Endothelial cell of umbilical vein (primary cell): Measurements from ENCODE around the gene IFIT1B.

Source experiments
- EZH2 ChIP-seq: IDR thresholded peaks from 2 replicates; pipeline ENCODE4 v1.6.1; 2012; ENCODE audit warnings: borderline replicate concordance, low read depth, mild to moderate bottlenecking, moderate library complexity, low read length, inconsistent platforms; ENCODE audit not compliant: severe bottlenecking
- FOS ChIP-seq: IDR thresholded peaks from 2 replicates; pipeline ENCODE4 v1.6.1; 2011; ENCODE audit warnings: mild to moderate bottlenecking, low read length, moderate library complexity, borderline replicate concordance; ENCODE audit not compliant: insufficient read depth
- GATA2 ChIP-seq: IDR thresholded peaks from 2 replicates; pipeline ENCODE4 v1.7.0; 2011; ENCODE audit warnings: low read depth, mild to moderate bottlenecking, moderate library complexity, mixed read lengths, low read length; ENCODE audit not compliant: insufficient read length, insufficient read depth
- JUN ChIP-seq: IDR thresholded peaks from 2 replicates; pipeline ENCODE4 v1.6.1; 2011; ENCODE audit warnings: borderline replicate concordance, low read depth; ENCODE audit not compliant: insufficient read length, insufficient read depth
- MAX ChIP-seq: IDR thresholded peaks from 2 replicates; pipeline ENCODE4 v1.6.1; 2011; ENCODE audit not compliant: insufficient read depth, insufficient read length
- POLR2A ChIP-seq: IDR thresholded peaks from 2 replicates; pipeline ENCODE4 v1.6.1; 2012; ENCODE audit warnings: low read depth, mild to moderate bottlenecking, control low read depth, low read length
- POLR2AphosphoS5 ChIP-seq: IDR thresholded peaks from 2 replicates; pipeline ENCODE4 v1.6.1; 2012; ENCODE audit warnings: low read depth, mild to moderate bottlenecking, control low read depth, low read length, moderate library complexity; ENCODE audit not compliant: insufficient read depth
- TF ChIP-seq, protein P1 (sequence below), 2 donors: IDR thresholded peaks; 1 replicate in 1 of 2; 2 replicates in 1 of 2; pipeline ENCODE4 v1.5.1; 2011; ENCODE audit warnings: low read length in 2 of 2, mild to moderate bottlenecking in 2 of 2, moderate library complexity in 2 of 2, control low read depth in 1 of 2, inconsistent platforms in 1 of 2, low read depth in 1 of 2; ENCODE audit not compliant: insufficient read depth in 1 of 2; ENCODE audit errors: extremely low read depth in 1 of 2

DNA sequence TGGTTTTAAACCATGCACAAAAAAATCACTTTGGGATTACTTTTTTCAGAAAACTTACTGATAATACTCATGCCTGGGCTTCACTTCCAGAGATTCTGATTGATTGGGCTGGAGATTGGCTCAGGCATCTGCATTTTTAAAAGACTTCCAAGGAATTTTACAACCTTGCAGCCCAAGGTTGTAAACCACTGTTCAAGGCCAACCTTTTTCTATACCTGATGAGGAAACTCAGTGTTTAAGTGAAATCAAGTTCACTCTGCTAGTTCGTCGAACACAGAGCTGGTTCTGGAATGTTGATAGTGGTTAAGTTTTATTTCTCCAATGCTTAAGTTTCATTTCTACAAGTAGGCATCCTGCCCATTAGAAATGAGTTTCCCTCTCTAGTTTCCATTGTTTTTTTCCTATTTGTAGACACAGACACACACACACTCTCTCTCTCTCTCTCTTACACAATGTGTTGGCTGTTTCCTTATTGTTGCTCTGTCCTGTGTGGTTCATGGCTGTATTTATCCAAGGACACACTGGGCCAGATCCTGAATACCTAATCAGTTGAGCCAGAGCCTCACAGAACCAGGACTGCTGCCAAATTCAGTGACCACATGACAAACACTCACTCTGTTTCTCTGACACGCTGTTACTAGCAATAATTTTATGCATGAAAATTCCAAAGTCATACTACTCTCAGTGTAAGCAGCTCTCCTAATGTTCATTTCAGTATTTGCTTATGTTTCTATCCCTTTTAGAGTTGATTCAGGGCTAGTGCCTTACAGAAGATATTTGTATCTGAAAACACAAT is 3.7 kb upstream of the IFIT1B start:
- TF ChIP-seq, protein P1, sequence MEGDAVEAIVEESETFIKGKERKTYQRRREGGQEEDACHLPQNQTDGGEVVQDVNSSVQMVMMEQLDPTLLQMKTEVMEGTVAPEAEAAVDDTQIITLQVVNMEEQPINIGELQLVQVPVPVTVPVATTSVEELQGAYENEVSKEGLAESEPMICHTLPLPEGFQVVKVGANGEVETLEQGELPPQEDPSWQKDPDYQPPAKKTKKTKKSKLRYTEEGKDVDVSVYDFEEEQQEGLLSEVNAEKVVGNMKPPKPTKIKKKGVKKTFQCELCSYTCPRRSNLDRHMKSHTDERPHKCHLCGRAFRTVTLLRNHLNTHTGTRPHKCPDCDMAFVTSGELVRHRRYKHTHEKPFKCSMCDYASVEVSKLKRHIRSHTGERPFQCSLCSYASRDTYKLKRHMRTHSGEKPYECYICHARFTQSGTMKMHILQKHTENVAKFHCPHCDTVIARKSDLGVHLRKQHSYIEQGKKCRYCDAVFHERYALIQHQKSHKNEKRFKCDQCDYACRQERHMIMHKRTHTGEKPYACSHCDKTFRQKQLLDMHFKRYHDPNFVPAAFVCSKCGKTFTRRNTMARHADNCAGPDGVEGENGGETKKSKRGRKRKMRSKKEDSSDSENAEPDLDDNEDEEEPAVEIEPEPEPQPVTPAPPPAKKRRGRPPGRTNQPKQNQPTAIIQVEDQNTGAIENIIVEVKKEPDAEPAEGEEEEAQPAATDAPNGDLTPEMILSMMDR (IDR thresholded peaks at IDR 0.05; ENCODE audit: extremely low read depth in 1 of 2, insufficient read depth in 1 of 2, low read depth in 1 of 2, low read length in 2 of 2), result no peak
- TF ChIP-seq MAX (peak; percentile 42), POLR2A (no peak), EZH2 (no peak), GATA2 (no peak), POLR2AphosphoS5 (no peak), JUN (no peak), FOS (no peak)
